Posterior vena cava (tissue), 2 donors: ENCODE results near the gene ZNF772. TPM values are rescaled to one million over a fixed set of nuclear protein-coding genes. Genes with fewer than 3 reads are reported as not detected.
"Not testable (repeated sequence)": the region's sequence is repeated elsewhere in the genome, so short reads cannot be mapped to it uniquely, and the experiment has no call there.

Source experiments
- DNase-seq: peaks from one replicate; pipeline ENCODE4 v3.0.0-alpha.2; 2020; ENCODE audit warnings: low spot score
- intact Hi-C, 2 donors: fragments of 100-400 bp; cut with DNase I; formaldehyde crosslinking; loops; one replicate each; pipeline versions ENCODE4 v1.14.1 to v1.14.2; 2022 to 2023
- long read RNA-seq, 2 donors: library from polyadenylated mRNA; unstranded; transcript quantifications; one replicate each; pipeline ENCODE4 v2.0.0, GENCODE V29; 2020 to 2021
- total RNA-seq, 2 donors: library from RNA; stranded (reverse); fragmentation: NEBNext Ultra II Directional; extraction: Animal tissue kit (Norgen Biotek cat#: 25700); gene quantifications; one replicate each; pipeline ENCODE4 v1.2.1, GENCODE V29; 2021
- donor health status: DM: yes; HTN: yes; CAD: no.
- donor health status: DM: yes; HTN: yes; CAD: no.

The ZNF772 gene
- total RNA-seq = 1 to 10 TPM; 6.3 to 8.1 TPM
- long read RNA-seq, donor 1, partial matches to known transcripts = 0 of 1 reads
- long read RNA-seq, donor 1, other reads (novel, unspliced or antisense) = 1 of 1 reads
- long read RNA-seq, donor 2, full-length matches to known transcripts = 4 of 6 reads
- long read RNA-seq, donor 2, partial matches to known transcripts = 0 of 6 reads
- long read RNA-seq, donor 2, other reads (novel, unspliced or antisense) = 2 of 6 reads

DNA sequence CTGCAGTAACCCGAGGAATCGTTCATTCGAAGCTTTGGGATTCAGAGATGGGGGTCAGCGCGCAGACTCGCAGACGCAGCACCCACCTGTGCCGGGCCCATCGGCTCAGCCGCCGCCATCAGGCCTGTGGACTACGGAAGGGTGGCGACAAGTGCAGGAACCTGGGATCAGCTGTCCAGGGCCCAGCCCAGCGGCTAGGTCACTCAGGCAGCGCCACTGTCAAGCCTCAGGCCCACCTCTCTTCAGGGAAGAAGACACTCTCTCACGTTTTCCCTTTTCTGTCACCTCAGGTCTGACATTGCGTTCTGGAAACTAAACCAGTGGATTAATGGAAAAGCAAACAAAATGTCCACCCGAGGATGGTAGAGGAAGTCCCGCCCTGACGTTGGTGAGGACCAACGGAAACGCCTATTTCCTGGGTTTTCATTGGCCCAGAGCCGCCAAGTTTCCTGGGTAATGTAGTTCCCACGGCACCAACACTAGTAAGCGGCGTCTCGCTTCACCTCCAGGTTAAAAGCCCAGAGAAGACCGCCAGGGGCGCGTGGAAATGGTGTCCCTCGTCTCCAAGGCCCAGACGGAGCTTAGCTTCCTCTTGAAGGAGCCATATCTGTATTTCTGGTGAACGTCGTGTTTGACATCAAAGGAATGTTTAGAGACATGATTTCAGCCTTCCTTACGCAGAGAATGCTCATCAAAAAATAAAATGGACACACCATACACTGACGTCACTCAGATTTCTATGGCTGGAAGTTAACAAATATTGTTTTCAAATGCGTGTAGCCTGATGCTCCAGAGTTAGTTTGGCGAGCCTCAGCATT lies at the start of gene ZNF772:
ZNF772 (minus strand) TSS at position 376 of the 818 bp plus-strand sequence; CDS start at position 119, 257 bp downstream.
- peak; percentile 95 for DNase-seq
- intact Hi-C loops = no loop called here

DNA sequence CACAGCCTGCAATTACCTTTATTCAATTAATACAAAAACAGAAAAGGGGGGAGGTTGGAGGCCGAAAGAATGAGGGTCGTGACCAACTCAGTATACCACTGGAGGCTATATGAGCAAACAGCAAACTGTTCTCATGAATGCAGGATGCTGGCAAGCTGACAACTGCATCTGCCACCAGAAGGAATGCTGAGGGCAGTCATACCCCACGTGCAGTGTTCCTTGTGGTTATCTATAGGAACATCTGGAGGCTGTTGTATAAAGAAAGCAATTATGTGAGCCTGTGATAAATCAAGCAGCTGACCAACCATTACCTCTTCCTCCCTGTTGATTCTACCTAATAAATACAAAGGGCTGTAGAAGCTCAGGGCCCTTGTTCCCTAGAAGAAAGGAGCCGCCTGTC lies 40.7 kb upstream of the ZNF772 start:
- DNase-seq, intact Hi-C loops: not testable (repeated sequence)

DNA sequence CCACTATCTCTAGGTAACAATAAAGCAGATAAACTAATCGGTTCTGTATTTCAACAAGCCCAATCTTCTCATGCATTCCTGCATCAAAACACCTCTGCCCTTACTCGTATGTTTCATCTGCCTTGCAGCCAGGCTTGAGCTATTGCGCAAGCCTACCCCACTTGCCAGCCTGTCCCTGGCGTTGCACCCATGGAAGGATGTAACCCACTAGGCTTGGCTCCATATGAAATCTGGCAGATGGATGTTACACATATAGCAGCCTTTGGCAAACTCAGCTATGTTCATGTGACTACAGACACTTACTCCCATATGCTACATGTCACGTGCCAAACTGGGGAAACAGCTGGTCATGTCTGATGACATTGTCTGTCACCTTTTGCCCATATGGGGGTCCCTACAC lies 37.9 kb upstream of the ZNF772 start:
- no peak for DNase-seq
- intact Hi-C loops = no loop called here

DNA sequence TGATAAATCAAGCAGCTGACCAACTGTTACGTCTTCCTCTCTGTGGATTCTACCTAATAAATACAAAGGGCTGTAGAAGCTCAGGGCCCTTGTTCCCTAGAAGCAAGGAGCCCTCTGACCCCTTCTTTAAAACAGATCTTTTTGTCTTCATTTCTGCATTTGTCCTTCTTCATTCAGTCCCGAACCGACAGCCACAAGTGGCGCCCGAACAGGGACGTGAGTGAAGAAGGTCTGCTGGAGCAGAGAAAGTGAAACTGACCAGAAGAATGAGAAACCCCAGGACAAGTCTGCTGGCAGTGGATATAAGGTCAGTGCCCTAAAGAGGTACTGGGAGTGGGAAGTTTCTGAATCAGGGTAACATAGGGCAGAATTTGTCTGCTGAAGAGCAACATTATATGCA lies 35.5 kb upstream of the ZNF772 start:
- no peak for DNase-seq
- intact Hi-C loops = no loop called here

DNA sequence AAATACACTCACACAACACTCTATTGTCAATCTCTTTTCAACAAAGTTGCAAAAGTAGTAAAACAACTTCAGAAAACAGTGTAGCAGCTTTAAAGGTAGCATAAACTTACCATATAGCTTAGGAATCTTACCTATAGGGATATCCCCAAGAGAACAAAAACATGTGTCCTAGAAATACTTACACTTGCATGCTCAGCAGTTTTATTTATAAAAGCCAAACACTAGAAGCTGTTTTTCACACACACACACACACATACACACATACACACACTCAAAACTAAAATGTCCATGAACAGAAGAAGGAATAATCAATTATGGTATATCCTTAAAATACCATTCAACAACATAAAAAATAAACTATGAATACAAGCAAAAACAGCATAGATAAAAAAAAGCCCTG lies 34.1 kb upstream of the ZNF772 start:
- no peak for DNase-seq
- intact Hi-C loops = no loop called here

DNA sequence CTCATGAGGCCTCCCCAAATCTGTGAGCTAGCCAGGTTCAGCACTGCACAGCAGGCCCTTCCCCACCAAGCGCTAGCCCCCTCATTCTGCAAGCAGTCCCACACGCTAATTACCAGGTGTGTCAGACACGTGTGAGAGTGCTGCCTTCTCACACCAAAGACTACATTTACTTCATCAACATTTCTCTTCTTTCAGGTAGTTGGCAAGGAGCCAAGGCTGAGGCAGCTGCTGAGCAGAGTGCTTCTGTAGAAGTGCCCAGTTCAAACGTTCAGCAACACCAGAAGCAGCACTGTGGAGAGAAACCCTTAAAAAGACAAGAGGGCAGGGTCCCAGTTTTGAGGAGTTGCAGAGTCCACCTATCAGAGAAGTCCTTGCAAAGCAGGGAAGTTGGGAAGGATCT lies 28.8 kb upstream of the ZNF772 start:
- intact Hi-C loops = no loop called here
- DNase-seq = no peak

DNA sequence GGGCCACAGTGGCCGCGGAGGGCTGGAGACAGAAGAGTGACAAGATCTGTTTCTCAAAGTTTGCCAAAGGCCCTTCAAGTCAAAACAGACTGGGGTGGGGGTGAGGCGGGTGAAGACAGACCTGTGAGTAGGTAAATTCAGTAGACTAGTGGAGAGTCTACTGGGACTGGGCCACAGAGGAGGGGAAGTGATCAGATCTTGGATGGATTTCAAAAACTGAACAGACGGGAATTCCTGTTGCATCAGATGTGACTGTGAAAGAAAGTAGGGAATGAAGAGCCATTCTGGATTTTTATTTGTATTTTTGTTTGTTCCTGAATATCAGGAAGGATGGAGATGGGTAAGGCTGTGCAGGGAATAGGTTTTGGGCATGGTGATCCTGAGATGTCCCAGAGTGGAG lies 23.0 kb upstream of the ZNF772 start:
- DNase-seq, intact Hi-C loops: not testable (repeated sequence)

DNA sequence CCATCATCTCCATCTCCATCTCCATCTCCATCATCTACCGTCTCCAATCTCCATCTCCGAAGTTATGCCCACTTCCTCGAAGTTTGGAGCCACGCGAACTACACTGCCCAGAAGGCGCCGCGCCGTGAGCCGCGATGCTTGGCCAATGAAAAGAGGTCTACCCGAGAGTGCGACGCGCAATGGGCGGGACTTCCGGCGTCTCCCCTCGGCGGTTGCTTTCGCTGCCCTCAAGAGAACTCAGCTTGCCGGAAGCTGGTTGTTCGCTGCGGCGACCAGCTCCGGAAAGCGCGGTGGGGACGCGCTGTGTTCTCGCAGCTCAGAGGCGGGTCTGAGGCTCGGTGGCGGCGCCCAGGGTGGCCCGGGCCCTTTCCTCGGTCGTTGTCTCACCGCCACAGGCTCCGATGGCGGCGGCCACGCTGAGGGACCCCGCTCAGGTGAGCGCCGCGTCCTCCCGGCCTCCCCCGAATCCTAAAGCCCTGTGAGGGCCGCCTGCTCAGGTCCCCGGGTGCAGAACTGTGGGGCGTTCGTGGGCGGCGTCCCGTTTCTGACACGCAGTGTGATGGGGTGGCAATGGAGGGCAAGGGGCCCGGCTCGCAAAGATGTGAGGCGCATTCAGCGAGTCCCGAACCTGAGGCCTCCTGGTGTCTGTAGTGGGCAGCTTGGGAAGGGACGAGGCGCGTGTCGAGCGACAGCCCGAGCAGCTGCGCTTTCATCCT lies 22.5 kb upstream of the ZNF772 start, which contains the start of gene ZNF773:
ZNF773 (plus strand) TSS at position 259 of the 716 bp plus-strand sequence; CDS start at position 402, 143 bp downstream.
- intact Hi-C loops = not testable (repeated sequence)

DNA sequence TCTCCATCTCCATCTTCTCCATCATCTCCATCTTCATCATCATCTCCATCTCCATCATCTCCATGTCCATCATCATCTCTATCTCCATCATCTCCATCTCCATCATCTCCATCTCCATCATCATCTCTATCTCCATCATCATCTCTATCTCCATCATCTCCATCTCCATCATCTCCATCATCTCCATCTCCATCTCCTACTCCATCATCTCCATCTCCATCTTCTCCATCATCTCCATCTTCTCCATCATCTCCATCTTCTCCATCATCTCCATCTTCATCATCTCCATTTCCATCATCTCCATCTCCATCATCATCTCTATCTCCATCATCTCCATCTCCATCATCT lies 21.9 kb upstream of the ZNF772 start:
- DNase-seq, intact Hi-C loops: not testable (repeated sequence)

More for the DNA sequence above, 22.5 kb upstream of the ZNF772 start, which contains the start of gene ZNF773:
- DNase-seq = peak; percentile 99

DNA sequence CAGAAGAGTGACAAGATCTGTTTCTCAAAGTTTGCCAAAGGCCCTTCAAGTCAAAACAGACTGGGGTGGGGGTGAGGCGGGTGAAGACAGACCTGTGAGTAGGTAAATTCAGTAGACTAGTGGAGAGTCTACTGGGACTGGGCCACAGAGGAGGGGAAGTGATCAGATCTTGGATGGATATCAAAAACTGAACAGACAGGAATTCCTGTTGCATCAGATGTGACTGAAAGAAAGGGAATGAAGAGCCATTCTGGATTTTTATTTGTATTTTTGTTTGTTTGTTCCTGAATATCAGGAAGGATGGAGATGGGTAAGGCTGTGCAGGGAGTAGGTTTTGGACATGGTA lies 10.9 kb upstream of the ZNF772 start:
- intact Hi-C loops, DNase-seq: not testable (repeated sequence)

DNA sequence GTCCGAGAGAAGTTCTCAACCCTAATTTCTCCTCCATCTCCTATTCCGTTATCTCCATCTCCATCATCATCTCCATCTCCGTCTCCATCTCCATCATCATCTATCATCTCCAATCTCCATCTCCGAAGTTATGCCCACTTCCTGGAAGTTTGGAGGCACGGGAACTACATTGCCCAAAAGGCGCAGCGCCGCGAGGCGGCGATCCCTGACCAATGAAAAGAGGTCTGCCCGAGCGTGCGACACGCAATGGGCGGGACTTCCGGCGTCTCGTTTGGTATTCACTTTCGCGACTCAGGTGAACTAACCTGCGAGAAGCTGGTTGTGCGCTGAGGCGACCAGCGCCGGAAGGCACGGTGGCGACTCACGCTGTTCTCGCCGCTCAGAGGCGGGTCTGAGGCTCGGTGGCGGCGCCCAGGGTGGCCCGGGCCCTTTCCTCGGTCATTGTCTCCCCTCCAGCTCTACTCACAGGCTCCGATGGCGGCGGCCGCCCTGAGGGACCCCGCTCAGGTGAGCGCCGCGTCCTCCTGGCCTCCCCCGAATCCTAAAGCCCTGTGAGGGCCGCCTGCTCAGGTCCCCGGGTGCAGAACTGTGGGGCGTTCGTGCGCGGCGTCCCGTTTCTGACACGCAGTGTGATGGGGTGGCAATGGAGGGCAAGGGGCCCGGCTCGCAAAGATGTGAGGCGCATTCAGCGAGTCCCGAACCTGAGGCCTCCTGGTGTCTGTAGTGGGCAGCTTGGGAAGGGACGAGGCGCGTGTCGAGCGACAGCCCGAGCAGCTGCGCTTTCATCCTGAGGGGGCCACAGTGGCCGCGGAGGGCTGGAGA lies 10.3 kb upstream of the ZNF772 start, which contains the start of gene ZNF419:
ZNF419 (plus strand) TSS at position 274 of the 822 bp plus-strand sequence; CDS start at position 475, 201 bp downstream.
- peak; percentile 97 for DNase-seq
- intact Hi-C loops = not testable (repeated sequence)

DNA sequence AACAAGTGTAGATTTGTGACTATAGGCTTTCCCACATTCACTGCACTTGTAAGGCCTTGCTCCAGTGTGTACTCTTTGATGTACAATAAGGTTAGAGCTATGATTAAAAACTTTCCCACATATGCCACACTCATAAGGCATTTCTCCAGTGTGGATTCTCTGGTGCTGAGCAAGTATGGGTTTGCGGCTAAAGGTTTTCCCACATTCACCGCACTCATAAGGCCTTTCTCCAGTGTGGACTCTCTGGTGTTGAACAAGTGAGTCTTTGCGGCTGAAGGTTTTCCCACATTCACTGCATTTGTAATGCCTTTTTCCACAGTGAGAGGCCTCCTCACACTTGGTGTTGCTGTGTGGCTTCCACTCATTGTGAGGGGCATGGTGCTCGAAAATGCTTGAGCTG lies 3.7 kb downstream of the ZNF772 start:
- intact Hi-C loops = no loop called here
- DNase-seq = no peak

DNA sequence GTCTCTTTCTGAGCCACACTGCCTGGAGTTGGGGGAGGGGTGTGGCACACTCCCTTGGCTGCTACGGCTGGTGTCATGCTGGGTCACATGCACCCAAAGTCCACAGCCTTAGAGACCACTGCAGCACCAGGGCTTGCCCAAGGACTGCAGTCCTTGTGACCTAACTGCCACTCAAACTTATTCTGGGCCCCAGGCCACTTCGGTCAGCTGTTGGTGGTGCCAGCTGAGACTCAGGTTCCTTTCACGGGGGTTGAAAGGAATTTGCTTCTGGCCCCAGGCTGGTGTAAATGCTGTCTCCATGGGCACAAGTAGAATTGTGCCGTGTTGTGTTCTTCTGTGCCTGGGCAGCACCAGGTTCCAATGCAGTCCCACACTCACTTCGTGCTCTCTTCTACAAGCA lies 10.9 kb downstream of the ZNF772 start:
- DNase-seq = no peak
- intact Hi-C loops = no loop called here

DNA sequence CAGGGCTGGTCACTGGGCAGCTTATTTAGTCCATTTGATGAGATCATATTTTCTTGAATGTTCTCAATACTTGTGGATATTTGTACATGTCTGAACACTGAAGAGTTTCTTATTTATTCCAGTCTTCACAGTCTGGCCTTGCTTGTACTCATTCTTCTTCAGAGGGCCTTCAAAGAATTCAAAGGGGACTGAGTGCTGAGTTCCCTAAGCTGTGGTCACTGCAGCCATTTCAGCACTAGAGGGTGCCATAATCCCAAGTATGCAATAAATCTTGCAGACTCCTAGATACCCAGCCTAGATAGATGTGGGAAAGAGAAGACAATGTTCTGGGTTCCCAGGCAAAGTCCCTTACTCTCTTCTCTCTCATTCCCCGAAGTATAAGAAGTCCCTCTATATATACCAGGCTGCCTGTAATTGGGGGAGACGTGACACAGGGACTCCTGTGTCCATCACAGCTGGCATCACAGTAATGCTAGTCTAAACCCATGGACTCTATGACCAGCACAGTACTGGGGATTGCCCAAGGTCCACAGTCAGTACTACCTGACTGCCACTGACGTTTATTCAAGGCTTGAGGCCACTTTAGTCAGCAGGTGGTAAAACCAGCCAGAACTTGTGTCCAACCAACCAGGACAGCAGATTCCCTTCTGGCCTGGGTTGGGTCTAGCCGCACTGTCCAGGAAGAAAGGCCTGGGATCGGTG lies 11.5 kb downstream of the ZNF772 start:
- intact Hi-C loops = no loop called here
- no peak for DNase-seq

DNA sequence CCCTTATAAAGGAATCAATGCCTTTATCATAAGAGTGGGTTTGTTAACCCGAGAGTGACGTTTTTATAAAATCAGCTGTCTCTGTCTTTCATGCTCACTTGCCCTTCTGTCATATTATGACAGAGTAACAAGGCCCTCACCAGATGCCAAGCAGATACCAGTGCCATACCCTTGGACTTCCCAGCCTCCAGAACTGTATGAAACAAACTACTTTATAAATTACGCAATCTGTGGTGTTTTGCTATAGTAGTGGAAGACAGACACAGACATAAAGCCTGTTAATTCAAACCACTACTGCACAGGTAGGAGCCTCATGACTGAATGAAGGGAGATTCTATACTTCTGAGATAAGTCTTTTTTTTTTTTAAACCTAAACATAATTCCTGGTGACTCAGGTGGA lies 25.1 kb downstream of the ZNF772 start:
- intact Hi-C loops = no loop called here
- DNase-seq = no peak

DNA sequence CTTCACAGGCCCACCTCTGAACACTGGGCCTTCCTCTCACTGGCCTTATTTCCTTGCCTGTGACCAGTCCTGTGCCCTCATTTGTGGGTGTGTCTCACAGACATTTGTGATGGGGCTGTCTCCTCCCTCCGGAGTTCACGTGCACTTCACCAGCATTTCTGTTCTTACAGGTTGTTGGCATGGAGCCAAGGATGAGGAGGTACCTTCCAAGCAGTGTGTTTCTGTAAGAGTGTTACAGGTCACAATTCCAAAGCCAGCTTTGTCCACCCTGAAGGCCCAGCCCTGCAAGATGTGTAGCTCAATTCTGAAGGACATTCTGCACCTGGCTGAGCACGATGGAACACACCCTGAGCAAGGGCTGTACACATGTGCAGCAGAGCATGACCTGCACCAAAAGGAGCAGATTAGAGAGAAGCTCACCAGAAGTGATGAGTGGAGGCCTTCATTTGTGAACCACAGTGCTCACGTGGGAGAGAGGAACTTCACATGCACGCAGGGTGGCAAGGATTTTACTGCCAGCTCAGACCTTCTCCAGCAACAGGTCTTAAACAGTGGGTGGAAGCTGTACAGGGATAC lies 34.2 kb downstream of the ZNF772 start:
- intact Hi-C loops = no loop called here
- DNase-seq = no peak

DNA sequence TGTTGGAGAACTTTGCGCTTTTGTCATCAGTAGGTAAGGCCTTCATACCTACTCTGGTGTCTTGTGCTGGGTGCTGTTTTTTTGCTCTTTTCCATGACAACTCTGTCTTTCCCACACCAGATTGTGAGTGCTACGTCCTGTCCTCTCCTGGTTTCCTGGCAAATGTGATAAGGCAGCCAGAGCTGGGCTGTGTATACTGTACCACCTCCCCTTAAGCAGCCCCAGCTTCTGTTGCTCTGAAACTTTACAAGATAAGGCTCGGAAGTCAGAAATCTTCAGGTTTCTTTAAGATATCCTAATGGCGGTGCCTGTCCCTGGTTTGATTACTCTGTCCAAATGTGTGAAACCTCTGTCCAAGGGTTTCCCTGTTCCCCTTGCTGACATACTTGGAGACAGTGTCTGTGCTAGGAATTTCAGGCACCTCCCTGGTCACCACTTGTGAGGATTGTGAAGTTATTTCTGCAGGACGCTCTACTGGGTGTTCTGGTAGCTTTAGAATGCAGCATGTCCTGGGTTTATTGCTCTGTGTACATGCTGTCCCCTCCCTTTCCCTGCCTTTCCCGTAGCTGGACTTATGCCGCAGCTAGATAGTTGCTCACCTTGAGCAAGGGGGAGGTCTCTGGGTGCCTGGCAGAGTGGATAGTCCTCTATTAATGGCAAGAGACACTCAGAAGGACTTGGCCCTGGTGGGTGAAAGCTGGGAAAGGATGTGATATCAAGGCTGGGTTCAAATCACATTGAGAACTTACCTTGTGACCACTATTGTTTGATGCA lies 35.2 kb downstream of the ZNF772 start:
- no peak for DNase-seq
- intact Hi-C loops = no loop called here

DNA sequence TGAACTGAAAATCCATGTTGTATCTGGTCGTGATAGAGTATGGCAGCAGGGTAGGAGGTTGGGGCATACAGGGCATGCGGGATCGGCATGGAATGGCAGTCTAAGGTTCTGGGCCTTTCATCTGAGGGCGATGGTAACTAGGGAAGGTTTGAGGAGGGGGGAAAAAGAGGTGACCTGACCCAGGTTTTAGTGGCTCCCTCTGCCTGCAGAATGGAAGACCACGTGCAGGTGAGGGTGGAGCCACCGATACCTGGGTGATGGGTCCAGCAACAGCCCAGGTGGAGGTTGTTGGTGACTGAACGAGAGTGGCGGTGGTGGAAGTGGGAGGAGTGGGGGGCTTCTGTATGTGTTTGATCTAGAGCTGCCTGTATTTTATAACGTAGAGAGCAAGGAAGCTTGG lies 38.4 kb downstream of the ZNF772 start:
- no peak for DNase-seq
- intact Hi-C loops = no loop called here
